Measurements from ENCODE around the gene MYBPHL.
"Not testable (repeated sequence)": the region's sequence is repeated elsewhere in the genome, so short reads cannot be mapped to it uniquely, and the experiment has no call there.

Gene MYBPHL

DNA sequence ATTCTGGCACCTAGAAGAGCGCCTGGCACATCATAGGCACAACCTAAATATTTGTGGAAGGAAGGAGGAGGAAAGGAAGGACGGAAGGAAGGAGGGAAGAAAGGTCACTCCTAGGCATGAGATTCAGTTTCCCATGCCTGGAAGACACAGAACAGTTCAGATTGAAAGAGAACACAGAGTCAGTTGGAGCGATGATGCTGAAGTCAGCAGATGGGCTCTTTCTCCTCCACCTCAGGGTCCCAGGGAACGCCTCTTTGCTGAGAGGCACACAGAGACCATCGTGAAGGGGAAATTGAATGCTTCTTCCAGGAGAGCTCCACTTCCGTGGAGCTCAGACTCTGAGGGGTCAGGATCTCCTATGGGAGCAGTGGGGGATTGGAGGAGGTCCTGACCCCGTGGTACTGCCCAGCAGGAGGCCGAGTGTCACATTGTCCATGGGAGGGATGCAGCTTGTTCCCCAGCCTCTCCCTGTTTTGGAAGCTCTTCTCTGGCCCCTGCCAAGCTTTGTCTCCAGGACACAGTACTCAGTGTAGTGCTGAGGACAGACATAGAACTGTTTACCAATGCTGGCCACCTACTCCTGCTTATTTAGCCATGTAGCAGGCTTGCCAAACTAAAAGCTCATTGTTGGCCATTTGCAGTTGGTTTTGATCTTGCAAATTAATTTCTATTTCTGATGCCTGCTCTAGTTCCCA lies 2.4 kb downstream of the MYBPHL start:
- DNase-seq = no peak

DNA sequence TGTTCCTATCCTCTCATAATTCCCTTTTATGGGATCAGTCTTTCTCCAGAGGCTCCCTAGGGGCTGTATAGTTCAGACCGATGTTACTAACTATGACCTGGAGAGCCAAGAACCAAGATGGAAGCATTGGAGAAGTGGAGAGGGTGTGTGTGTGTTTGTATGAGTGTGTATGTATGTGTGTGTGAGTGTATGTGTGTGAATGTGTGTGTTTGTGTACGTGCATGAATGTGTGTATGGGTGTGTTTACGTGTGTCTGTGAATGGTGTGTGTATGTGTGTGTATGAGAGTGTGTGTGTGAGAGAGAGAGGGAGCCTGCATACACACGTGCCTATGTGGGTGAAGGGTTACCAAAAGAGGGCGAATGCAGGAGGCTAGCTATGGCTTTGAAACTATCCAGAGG lies 4.9 kb downstream of the MYBPHL start:
- no peak for DNase-seq

DNA sequence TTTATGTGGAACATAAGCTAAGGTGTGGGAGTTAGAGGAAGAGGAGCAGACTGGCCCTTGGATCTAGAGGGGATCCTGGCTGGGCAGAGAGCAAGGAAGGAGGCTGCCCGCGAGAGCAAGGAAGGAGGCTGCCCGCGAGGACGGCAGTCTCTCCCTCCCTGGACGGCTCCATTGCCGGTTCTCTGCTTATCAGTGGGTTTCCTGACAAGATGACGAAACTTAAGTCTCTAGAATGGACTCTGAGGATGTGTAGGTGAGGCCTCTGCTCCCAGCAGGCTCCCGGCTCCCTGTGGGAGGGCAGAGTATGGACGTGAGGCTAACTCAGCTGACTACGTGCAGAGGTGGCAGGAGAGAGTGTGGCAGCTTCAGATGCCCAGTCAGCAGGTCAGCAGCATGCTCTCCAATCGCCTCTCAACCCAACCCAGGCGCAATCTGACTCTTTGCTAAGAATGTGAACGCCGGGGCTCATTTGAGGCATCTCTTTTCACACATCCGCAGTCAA lies 6.1 kb downstream of the MYBPHL start:
- no peak for DNase-seq

DNA sequence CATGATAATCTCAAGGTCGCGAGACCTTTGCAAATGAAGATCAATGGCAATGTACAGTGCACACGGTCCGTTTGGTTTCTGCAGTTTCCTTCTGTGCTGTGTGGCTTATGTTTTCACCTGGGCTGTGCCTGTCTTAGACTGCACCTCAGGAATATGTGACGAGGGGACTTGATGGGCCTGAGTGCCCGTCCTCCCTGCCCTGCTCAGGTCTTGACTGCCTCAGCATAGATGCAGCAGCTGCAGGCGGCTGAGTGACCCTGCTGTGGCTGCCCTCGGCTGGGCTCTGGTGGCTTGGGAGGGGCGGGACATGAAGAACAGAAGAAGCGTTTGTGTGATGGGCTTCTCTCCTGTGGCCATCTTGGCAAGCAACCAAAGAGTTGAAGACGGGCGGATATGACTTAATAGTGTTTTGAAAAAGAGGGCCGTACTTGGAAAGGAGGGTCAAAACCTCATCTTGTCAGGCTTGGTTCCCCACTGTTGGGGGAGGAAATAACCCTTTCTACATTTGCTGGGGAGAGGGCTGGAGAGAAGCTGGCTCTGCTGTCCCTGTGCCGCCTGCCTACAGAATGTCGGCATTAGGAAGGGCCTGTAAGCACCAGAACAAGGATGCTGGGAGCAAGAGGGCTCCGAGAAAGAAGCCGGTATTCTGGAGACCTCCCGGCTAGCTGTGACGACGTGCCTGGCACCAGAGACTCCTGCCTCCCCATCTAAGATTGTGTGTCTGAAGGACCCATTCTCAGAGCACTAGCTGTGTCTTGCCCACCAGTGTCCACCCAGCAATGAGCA lies 7.1 kb downstream of the MYBPHL start:
- DNase-seq = no peak

DNA sequence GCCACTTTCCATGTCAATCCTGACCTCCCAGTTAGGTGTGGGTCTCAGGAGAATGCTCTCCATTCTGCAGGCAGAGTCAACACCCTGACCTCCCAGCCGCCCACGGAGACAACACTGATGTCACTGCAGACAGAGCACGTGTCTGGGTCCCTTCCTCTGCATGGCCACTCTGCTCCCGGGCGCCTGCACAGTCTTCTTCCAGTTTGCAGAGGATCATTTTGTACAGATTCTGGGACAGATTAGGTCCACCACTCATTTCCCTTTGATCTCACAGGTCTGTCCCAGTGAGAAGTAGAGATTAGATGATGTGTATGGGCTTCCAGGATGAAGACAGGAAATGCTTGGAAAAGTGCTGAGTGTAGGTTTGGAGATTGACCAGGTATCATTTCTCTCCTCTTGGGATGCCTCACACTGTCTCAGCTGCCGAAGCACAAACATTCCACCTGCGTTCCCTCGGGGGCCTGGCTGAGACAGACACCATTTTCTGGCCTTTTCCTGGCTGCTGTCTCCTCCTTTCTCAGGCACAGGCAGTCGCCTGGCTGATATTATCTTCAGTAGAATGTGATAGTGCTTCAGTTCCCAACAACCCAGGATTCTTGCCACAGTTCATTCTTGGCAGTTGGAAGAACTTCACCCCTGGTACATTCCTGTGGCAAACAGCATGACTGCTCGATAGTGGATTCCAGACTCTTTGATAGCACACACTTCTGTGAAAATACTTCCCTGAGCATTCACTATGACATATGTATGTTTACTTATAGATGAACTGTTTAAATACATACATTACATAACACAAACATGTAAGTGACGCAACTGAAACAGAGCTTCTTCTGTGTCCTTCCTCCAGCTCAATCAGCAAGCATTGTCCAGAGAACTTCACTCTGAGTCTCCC lies 7.9 kb downstream of the MYBPHL start:
- DNase-seq = peak in 1 of 2 donors; percentile 14

DNA sequence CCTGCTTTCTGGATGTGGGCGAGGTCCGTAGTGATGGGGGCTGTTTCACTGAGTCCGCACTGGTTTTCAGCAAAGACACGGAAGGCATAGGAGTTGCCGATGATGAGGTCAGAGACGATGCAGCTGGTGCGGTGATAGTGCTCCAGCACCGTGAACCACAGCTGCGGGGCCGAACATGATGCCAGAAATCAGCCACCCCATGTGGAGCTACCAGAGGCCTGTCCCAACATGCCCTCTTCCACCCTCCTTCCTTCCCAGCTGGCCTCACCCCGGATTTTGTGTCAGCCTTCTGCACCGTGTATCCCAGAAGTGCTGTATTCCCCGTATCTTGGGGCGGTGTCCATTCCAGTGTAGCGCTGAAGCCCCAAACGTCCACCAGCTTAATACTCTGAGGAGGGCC lies 10.0 kb downstream of the MYBPHL start:
- no peak for DNase-seq

DNA sequence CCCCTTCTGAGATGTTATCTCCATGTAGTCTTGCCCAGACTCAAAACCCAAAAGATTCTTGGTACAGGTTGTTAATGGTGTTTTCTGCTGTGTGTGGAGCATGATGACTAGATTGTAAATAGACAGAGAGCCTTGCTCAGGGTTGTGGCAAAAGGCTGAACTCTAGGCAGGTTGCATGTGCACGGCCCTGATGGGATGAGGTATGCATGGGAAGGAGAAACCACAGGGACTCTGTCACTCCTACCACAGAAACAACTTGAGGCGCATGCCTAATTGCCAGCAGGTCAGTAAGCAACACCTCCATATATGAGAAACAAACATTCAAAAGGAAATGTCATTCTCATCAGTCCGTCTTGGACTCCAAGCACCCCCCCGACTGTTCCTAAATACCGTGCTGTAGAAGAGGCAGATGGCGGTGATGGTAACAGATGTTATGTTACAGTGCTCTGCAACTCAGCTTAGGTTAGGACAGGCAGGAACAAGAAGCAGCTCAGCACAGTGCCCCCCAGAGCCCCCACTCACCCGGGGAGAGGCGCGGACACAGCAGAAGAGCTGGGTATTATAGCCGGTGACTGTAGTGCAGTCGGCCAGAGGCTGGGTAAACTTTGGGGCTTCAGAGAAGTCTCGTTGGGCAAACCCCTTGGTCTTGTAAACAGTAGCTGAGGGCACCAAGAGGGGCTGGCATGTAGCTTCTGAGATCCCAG lies 10.9 kb downstream of the MYBPHL start:
- no peak for DNase-seq

DNA sequence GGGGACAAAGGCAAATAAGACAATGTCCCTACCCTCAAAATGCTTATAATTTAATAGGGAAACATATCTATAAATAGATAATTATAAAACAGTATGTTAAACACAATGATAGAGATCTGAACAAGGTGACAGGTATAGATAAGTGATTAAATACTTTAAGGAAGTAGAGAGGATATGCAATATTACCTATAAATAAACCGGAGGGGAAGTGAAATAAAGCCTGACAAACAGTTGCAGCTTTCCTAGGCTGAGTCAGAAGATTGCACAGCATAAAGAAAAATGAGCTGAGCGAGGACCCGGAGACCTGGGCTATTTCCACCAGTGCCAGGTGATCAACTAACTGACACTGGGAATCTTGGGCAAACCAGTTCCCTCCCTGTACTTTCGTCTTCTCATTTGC lies 12.3 kb downstream of the MYBPHL start:
- no peak for DNase-seq

DNA sequence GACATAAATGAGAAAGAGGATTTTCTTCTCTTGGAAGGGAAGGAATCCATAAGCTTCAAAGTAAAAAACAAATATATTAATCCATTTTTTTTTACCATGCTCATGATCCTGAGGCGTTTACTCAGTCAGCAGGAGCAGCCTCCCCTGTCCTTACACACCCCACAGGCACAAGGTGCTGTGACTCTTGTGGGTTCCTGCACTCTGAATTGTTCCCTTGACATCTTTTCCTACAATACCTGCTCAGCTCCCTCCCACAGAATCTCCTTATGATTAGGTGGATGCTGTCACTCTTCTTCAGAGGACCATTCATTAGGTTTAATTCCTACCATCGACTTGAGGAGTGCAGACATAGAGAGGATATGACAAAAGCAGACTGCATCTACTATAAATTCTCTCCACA lies 13.8 kb downstream of the MYBPHL start:
- DNase-seq = no peak

DNA sequence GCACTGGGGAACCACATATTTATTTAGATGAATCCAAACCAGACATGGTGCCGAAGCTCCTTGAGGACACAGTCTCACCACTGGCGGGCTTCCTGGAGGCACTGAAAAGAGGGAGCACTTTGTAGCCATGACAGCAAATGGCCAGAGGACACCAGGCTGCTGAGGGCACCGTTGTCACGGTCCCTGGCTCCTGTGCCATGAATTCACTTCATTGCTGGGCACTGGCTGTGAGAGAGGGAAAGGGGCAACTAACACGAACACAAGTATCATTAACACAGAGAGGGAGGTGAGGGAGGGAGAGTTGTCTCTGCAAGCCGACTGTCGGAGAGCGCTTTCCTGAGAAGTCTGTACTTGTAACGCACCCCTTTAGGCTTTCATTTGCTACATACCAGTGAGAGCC lies 14.4 kb downstream of the MYBPHL start:
- DNase-seq = no peak

DNA sequence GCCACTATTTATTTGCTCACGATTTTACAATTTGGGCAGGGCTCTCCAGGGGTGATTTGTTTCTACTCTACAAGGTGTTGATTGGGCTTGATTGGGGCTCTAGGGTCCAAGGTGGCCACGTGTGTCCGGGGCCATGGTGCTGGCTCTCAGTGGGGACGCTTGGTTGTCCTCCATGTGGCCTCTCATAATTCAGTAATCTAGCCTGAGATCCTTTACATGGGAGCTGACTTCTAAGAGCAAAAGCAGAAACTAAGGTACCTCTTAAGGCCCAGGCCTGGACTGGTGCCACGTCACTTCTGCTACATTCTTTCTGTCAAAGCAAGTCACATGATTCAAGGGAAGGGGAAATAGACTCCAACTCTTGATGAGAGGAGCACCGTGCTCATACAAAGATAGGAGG lies 15.8 kb downstream of the MYBPHL start:
- no peak for DNase-seq

DNA sequence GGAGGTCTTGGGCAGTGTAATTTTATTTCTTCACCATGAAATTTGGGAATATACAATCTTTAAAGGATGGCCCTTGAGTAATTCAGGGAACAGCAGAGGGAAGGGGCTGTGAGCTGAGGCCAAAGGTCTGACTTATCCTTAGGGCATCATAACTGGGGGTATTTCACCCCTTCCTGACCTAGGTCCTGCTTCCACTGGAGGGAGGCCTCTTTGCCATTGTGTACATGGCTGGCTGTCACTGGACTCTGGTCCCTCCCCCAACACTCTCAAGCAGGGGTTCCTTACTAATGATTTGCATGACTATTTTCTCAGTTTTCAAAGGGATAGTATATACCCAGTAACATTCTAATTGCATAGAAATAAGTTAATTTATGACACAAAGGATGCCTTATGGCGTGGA lies 16.7 kb downstream of the MYBPHL start:
- DNase-seq = no peak

DNA sequence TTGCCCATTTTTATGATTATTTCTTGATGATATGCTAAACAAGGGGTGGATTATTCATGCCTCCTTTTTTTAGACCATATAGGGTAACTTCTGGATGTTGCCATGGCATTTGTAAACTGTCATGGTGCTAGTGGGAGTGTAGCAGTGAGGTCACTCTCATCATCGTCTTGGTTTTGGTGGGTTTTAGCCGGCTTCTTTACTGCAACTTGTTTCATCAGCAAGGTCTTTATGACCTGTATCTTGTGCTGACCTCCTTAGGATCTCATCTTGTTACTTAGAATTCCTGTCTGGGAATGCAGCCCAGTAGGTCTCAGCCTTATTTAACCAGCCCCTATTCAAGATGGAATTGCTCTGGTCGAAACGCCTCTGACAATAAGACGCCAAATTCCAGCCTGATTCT lies 20.0 kb downstream of the MYBPHL start:
- not testable (repeated sequence) for DNase-seq

DNA sequence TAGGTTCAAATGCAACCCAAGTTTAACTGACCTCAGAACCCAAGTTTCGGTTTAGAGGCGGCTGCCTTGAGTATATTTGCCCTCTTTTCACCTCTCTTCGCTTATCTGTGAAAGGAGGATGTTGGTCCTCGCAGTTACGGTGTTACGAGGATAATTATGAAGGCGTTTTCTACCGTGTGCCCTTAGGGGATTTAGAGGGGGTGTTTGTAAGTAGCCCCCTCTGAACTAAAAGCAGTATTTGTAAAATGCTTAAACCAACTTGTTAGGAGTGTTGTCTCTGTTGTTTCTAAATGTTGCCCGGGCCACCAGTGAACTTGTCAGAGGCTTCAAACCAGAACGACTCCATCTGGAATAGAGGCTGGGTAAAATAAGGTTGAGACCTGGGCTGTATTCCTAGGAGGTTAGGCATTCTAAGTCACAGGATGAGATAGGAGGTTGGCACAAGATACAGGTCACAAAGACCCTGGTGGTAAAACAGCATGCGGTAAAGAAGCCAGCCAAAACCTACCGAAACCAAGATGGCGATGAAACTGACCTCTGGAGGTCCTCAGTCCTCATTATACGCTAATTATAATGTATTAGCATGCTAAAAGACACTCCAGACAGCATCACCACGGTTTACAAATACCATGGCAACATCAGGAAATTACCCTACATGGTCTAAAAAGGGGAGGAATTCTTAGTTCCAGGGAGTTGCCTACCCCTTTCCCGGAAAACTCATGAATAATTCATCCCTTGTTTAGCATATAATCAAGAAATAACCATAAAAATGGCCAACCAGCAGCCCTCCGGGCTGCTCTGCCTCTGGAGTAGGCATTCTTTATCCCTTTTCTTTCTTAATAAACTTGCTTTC lies 22.8 kb downstream of the MYBPHL start:
- no peak for DNase-seq

DNA sequence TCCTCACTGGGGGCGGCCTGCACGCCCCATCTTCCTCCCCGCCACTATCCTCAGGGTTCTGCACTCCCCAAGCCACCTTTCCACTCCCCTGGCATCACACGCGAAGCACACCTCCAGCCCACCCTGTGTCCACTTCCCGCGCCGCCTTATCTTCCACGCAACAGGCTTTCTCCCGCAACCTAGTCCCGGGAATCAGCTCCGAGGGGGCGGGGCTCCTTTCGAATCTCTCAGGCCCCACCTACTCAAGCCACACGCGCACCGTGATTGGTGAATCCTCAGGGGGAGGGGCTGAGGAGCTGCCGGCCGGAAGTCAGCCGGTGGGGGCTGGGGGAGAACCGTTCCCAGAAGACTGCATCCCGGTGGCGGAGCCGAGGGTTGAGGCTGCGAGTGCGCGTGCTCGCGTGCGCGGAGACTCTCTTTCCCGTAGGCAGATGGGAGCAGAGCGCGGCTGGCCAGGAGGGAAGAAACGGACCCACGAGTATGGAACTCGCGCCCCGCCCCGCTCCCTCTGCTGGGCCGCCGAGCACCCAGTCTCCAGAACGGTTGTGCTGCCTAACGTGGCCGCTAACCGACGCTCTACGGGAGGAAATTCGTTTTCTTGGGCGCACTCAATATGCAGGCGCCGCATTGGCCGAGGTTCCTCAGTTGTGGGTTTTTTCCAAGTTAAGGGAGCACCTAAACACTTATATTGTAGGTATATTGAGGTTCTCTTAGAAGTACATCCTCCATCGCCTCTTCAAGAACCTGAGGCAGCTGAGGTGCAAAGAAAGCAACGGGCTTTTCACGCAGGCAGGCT lies 23.7 kb downstream of the MYBPHL start, which contains the start of gene PSRC1:
PSRC1 (minus strand) TSS at position 194 of the 796 bp plus-strand sequence.
- DNase-seq = peak; percentile 91 to 92

DNA sequence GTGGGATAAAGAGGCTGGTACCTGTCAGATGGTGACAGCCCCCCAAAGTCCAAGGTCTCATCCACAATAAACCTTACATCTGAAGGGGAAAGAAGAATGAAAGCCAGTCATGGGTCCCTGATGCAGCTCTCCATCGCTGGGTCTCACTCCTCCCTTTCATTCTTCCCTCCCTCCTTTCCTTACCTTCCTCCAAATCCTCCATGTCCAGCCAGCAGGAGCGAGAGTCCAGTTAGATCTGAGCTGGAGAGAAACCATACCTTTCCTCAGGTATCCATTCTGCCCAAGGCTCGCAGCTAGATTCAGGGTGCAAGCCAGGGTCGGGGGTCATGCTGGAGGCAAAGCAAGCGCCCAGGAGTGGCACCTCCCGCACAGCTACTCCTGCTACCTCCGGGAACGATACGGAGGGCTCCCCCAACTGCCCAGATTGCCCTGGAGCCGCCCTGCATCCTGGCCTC lies 24.3 kb downstream of the MYBPHL start:
- DNase-seq = no peak

DNA sequence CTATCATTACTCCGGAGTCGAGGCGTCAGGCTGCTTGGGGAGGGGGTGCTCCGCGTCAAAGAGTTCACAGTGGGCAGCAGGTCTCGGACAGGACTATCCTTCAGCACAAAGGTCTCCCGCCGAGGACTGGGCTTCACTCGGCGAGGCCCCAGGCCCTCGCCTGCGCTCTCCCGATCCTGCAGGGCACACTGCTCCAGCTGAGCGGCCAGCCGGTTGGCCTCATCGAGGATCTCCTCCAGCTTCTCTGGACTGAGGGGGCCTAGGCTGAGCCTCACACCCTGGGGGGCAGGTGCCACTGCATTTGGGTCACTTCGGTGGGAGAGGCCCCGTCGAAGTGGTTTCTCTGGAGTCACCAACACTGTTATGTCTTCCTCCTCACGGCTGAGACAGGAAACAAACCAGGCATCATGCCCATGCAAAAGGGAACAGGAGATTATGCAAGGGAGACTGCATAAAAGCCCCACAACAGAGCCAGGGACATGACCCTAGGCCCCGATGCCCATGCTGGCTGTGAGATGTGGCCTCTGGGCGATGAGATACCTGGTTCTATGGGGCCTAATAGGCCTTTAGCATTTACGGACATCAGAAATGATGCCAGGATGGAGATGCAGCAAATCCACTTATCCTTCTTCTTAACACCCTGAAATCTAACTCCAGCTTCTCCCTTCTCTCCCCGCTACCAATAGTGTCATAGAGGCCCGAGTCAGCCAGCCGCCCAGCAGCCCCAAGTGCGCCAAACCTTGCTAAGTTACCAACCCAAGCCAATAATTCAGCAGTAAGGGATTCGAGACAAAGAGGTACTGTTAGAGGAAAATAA lies 24.9 kb downstream of the MYBPHL start:
- DNase-seq = no peak

DNA sequence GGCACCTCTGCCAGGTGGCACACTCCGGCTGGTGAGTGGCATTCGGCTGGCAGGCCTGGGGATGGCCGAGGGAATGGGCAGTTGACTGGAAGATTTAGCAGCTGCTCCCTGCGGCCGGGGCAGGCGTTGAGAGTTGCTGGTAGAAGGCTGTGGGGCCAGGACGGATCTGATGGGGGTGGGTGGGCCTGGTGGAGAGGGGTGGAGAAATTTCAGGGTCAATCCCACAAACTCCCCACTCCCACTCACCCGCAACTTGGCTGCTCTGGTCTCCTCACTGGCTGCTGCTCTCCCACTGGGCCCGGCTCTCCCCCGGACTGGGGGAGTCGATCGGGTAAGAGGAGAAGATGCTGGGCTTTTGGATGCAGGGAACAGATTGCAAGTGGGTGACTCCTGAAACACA lies 25.9 kb downstream of the MYBPHL start:
- no peak for DNase-seq

DNA sequence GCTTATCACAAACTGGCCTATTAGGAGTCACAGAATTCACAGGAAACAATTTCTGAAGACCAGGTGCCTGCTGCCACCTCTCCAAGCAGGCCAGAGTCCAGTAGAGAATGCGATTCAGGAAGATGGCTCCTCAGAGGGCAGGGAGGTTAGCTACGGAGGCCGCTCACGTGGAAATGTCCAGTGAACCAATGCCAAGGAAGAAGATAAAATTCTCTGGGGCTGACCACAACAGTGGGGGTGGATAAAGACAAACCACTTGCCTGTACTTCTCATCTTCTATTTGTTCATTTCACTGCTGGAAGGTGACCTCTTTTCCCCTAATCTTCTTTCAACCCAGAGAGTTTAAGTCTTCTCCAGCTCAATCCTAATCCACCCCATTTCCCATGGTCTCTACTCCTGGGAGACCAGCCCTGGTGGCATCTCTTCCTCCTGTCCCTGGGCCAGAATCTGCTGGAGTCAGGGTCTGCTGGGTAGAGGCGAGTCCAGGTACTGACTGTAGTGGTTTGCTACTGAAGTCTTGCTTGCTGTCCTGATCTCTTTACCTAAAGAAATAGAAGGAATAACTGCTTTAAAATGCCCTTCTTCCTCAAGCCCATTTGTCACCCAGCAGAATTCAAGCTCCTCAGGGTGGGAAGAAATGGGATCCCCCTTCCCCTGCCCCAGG lies 27.1 kb downstream of the MYBPHL start:
- no peak for DNase-seq
